ENCODE data around the gene BTNL2. TPM values are rescaled to one million over a fixed set of nuclear protein-coding genes. Genes with fewer than 3 reads are reported as not detected.
"Not testable (repeated sequence)": the region's sequence is repeated elsewhere in the genome, so short reads cannot be mapped to it uniquely, and the experiment has no call there.

Gene BTNL2
- total RNA-seq, 1 experiment from 2014 or later: not detected

DNA sequence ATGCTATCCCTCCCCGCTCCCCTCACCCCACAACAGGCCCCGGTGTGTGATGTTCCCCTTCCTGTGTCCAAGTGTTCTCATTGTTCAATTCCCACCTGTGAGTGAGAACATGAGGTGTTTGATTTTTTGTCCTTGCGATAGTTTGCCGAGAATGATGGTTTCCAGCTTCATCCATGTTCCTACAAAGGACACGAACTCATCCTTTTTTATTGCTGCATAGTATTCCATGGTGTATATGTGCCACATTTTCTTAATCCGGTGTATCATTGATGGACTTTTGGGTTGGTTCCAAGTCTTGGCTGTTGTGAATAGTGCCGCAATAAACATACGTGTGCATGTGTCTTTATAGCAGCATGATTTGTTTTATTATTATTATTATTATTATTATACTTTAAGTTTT lies 48.4 kb downstream of the BTNL2 start:
- not testable (repeated sequence) for DNase-seq; H3K27me3 ChIP-seq (ENCODE audit: insufficient read depth, low read length); H4K20me1 ChIP-seq (ENCODE audit: control insufficient read depth, insufficient read depth, insufficient read length); H3K18ac ChIP-seq (ENCODE audit: insufficient read length, low read depth, low read length); H3T11ph ChIP-seq (ENCODE audit: low read length); H2BK20ac ChIP-seq (ENCODE audit: low read depth, low read length, poor library complexity, severe bottlenecking); H3K4me1 ChIP-seq (ENCODE audit: insufficient read depth, low read length); H3K23ac ChIP-seq (ENCODE audit: insufficient read length, low read depth, low read length); H3K56ac ChIP-seq (ENCODE audit: insufficient read length, low read depth, low read length); H3K4me3 Mint-ChIP-seq; H2BK120ac ChIP-seq (ENCODE audit: low read depth, low read length, poor library complexity, severe bottlenecking); H2AK5ac ChIP-seq (ENCODE audit: insufficient read length, low read length); H3K4me2 ChIP-seq (ENCODE audit: insufficient read depth, insufficient read length, low read length); H3K4me1 Mint-ChIP-seq; H4K91ac ChIP-seq (ENCODE audit: insufficient read length, low read depth, low read length); H2BK15ac ChIP-seq (ENCODE audit: low read depth, low read length); H3K9ac ChIP-seq (ENCODE audit: extremely low read depth, insufficient read length, low read length); H4K5ac ChIP-seq (ENCODE audit: insufficient read length, low read depth, low read length); H3K9me3 ChIP-seq (ENCODE audit: control insufficient read depth, low read depth, low read length); H3K9me3 Mint-ChIP-seq; H3K27ac Mint-ChIP-seq; H3K27me3 Mint-ChIP-seq (ENCODE audit: low read depth); H3K23me2 ChIP-seq (ENCODE audit: insufficient read length, low read depth, low read length, poor library complexity, severe bottlenecking); H2BK12ac ChIP-seq (ENCODE audit: insufficient read length, low read depth, low read length); H2AFZ ChIP-seq (ENCODE audit: low read length); H3K27ac ChIP-seq (ENCODE audit: insufficient read length, low read depth, low read length); H3K79me1 ChIP-seq (ENCODE audit: insufficient read depth, low read depth, low read length, poor library complexity, severe bottlenecking); H3K36me3 Mint-ChIP-seq (ENCODE audit: insufficient read depth in 1 of 3, low read depth in 3 of 3); H3K14ac ChIP-seq (ENCODE audit: insufficient read depth, low read length); H3K4ac ChIP-seq (ENCODE audit: low read depth, low read length); H4K8ac ChIP-seq (replicated peaks; ENCODE audit: insufficient read length, low read depth, low read length); H3K79me2 ChIP-seq (ENCODE audit: insufficient read depth, low read length); H2BK5ac ChIP-seq (ENCODE audit: insufficient read length, low read length)
- WGBS (ENCODE audit: extremely low coverage, insufficient read length, low lambda C conversion rate): no CpG with 5 or more reads among the region's 8 CpGs
